Measurements from ENCODE around the gene ZCCHC10.
A peak's percentile ranks its signal among the peaks of the same experiment; 100 is the strongest.

GRCh38 chr5:133051542-133052316, 25.4 kb upstream of the ZCCHC10 start, which contains the start of gene HSPA4:
- TF ChIP-seq CTCF (IDR thresholded peaks at IDR 0.05) (peak in 3 of 6 experiments; percentile 3 to 10 (median 8)), POLR2A (IDR thresholded peaks at IDR 0.05) (peak in 3 of 4 donors; percentile 91 to 98 (median 96))
